Neural progenitor cell (in vitro differentiated cells): ENCODE results near the gene IGF2BP1. TPM values are rescaled to one million over a fixed set of nuclear protein-coding genes. Genes with fewer than 3 reads are reported as not detected.
"Not testable (repeated sequence)": the region's sequence is repeated elsewhere in the genome, so short reads cannot be mapped to it uniquely, and the experiment has no call there.

Source experiments
- DNase-seq: peaks from one replicate; pipeline ENCODE4 v3.0.0-alpha.2; 2016; ENCODE audit warnings: low spot score
- H2AFZ ChIP-seq: fragments of 200-600 bp; sonication (generic); replicated peaks from 2 replicates; pipeline ENCODE4 v1.6.1; 2016; ENCODE audit warnings: antibody characterized with exemption
- H3F3A ChIP-seq: fragments of 200-600 bp; sonication (generic); 2 replicates; pipeline ENCODE4 v1.6.1; 2016; ENCODE audit warnings: antibody characterized with exemption, low read depth
- H3K27ac ChIP-seq: fragments of 200-600 bp; sonication (generic); 2 replicates; pipeline ENCODE4 v1.5.1; 2016; ENCODE audit warnings: mild to moderate bottlenecking
- H3K27me3 ChIP-seq: fragments of 200-600 bp; sonication (generic); 2 replicates; pipeline ENCODE4 v1.6.1; 2016; ENCODE audit warnings: mild to moderate bottlenecking, moderate library complexity
- H3K36me3 ChIP-seq: fragments of 200-600 bp; sonication (generic); 2 replicates; pipeline ENCODE4 v1.5.1; 2016
- H3K4me1 ChIP-seq: fragments of 200-600 bp; sonication (generic); 2 replicates; pipeline ENCODE4 v1.6.1; 2016; ENCODE audit warnings: mixed run types
- H3K4me2 ChIP-seq: fragments of 200-600 bp; sonication (generic); 2 replicates; pipeline ENCODE4 v1.6.1; 2016
- H3K4me3 ChIP-seq: fragments of 200-600 bp; sonication (generic); 2 replicates; pipeline ENCODE4 v1.5.1; 2016
- H3K79me2 ChIP-seq: fragments of 200-600 bp; sonication (generic); 2 replicates; pipeline ENCODE4 v1.6.1; 2016; ENCODE audit warnings: low read depth
- H3K9ac ChIP-seq: fragments of 200-600 bp; sonication (generic); 2 replicates; pipeline ENCODE4 v1.6.1; 2016
- H3K9me3 ChIP-seq: fragments of 200-600 bp; sonication (generic); 2 replicates; pipeline ENCODE4 v1.5.1; 2016; ENCODE audit warnings: low read depth
- H4K20me1 ChIP-seq: fragments of 200-600 bp; sonication (generic); 2 replicates; pipeline ENCODE4 v1.6.1; 2016; ENCODE audit warnings: low read depth
- H3K27ac Mint-ChIP-seq: 3 replicates; pipeline ENCODE4 v1.8.0; 2021; ENCODE audit warnings: mixed read lengths
- H3K27me3 Mint-ChIP-seq: 2 replicates; pipeline ENCODE4 v1.8.0; 2022; ENCODE audit warnings: low read depth, mild to moderate bottlenecking, inconsistent platforms, moderate library complexity, mixed read lengths; ENCODE audit not compliant: insufficient read depth
- H3K36me3 Mint-ChIP-seq: 3 replicates; pipeline ENCODE4 v1.8.0; 2021; ENCODE audit warnings: mixed read lengths
- H3K4me1 Mint-ChIP-seq: 3 replicates; pipeline ENCODE4 v1.8.0; 2021; ENCODE audit warnings: mixed read lengths
- H3K4me3 Mint-ChIP-seq: 3 replicates; pipeline ENCODE4 v1.8.0; 2021; ENCODE audit warnings: mild to moderate bottlenecking, moderate library complexity, mixed read lengths
- H3K9me3 Mint-ChIP-seq: 3 replicates; pipeline ENCODE4 v1.8.0; 2020; ENCODE audit warnings: mixed read lengths
- CTCF ChIP-seq: fragments of 200-600 bp; sonication (generic); IDR thresholded peaks from 2 replicates; pipeline ENCODE4 v1.5.1; 2017; ENCODE audit warnings: antibody characterized with exemption, mild to moderate bottlenecking
- EZH2 ChIP-seq: fragments of 200-600 bp; sonication (generic); IDR thresholded peaks from 2 replicates; pipeline ENCODE4 v1.6.1; 2017; ENCODE audit warnings: antibody characterized with exemption, mild to moderate bottlenecking, moderate library complexity
- EZH2phosphoT487 ChIP-seq: fragments of 200-600 bp; sonication (generic); IDR thresholded peaks from 2 replicates; pipeline ENCODE4 v1.6.1; 2017; ENCODE audit warnings: antibody characterized with exemption
- total RNA-seq: library from RNA; depleted of rRNA; stranded (reverse); fragments of >200 nt; gene quantifications from 2 replicates; pipeline ENCODE4 v1.2.3, GENCODE V29; 2015; ENCODE audit warnings: low replicate concordance

Gene IGF2BP1
- total RNA-seq, 1 donor from 2014 or later, result 129 TPM

DNA sequence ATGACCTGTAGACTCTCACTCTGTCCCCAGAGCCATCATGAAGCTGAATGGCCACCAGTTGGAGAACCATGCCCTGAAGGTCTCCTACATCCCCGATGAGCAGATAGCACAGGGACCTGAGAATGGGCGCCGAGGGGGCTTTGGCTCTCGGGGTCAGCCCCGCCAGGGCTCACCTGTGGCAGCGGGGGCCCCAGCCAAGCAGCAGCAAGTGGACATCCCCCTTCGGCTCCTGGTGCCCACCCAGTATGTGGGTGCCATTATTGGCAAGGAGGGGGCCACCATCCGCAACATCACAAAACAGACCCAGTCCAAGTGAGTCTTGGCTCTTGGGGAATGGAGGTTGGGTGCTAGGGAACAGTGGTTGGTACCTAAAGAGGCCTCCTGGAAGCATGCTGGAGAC lies 41.0 kb downstream of the IGF2BP1 start:
- H3K36me3 ChIP-seq, result peaks cover 37% of the 10 kb centered on the region
- no peaks in the 10 kb centered on the region for H3K9me3 ChIP-seq
- peaks cover 82% of the 10 kb centered on the region for H3F3A ChIP-seq
- no peak overlapping the region for H2AFZ ChIP-seq
- H3K4me1 ChIP-seq, result peaks cover 9% of the 10 kb centered on the region
- Mint-ChIP-seq H3K27me3 (no peaks in the 10 kb centered on the region), H3K4me1 (no peaks in the 10 kb centered on the region), H3K9me3 (no peaks in the 10 kb centered on the region), H3K4me3 (no peak overlapping the region), H3K27ac (no peak overlapping the region), H3K36me3 (peaks cover 43% of the 10 kb centered on the region)
- no peak overlapping the region for H3K27ac ChIP-seq
- H3K4me3 ChIP-seq, result no peak overlapping the region
- no peak overlapping the region for H3K9ac ChIP-seq
- DNase-seq, result no peak
- H3K4me2 ChIP-seq, result no peak overlapping the region
- no peaks in the 10 kb centered on the region for H3K27me3 ChIP-seq
- TF ChIP-seq CTCF (no peak), EZH2 (no peak), EZH2phosphoT487 (no peak)
- peaks cover 53% of the 10 kb centered on the region for H4K20me1 ChIP-seq
- peaks cover 94% of the 10 kb centered on the region for H3K79me2 ChIP-seq

- no peak for DNase-seq
- Mint-ChIP-seq H3K9me3 (no peaks in the 10 kb centered on the region), H3K36me3 (peaks cover 46% of the 10 kb centered on the region), H3K4me1 (no peaks in the 10 kb centered on the region), H3K4me3 (no peak overlapping the region), H3K27ac (no peak overlapping the region), H3K27me3 (no peaks in the 10 kb centered on the region)
- no peaks in the 10 kb centered on the region for H3K9me3 ChIP-seq
- H3K79me2 ChIP-seq, result peaks cover 90% of the 10 kb centered on the region
- H3K4me2 ChIP-seq, result no peak overlapping the region
- H3F3A ChIP-seq, result peaks cover 79% of the 10 kb centered on the region
- H3K4me1 ChIP-seq, result peaks cover 9% of the 10 kb centered on the region
- H3K4me3 ChIP-seq, result no peak overlapping the region
- H3K9ac ChIP-seq, result no peak overlapping the region
- peaks cover 53% of the 10 kb centered on the region for H4K20me1 ChIP-seq
- no peak overlapping the region for H3K27ac ChIP-seq
- H2AFZ ChIP-seq, result no peak overlapping the region
- H3K36me3 ChIP-seq, result peaks cover 37% of the 10 kb centered on the region
- H3K27me3 ChIP-seq, result no peaks in the 10 kb centered on the region
- no peak for TF ChIP-seq EZH2
- TF ChIP-seq CTCF, result no peak
- TF ChIP-seq EZH2phosphoT487, result no peak
Measured at GRCh38 chr17:49038544-49038943, 41.4 kb downstream of the IGF2BP1 start.

DNA sequence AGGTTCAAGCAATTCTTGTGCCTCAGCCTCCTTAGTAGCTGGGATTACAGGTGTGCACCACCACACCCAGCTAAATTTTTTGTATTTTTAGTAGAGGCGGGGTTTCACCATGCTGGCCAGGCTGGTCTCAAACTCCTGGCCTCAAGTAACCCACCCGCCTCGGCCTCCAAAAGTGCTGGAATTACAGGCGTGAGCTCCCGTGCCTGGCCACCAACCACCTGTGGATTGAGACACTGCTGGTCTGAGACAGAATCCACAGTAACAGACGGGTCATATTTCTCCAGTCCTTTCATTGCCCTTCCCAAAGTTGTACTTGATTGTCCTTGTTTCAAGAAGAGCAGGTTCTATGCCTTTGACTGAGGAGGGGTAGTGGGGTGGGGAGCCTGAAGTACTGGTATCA lies 42.3 kb downstream of the IGF2BP1 start:
- not testable (repeated sequence) for H3K27ac Mint-ChIP-seq, H3K4me3 ChIP-seq

DNA sequence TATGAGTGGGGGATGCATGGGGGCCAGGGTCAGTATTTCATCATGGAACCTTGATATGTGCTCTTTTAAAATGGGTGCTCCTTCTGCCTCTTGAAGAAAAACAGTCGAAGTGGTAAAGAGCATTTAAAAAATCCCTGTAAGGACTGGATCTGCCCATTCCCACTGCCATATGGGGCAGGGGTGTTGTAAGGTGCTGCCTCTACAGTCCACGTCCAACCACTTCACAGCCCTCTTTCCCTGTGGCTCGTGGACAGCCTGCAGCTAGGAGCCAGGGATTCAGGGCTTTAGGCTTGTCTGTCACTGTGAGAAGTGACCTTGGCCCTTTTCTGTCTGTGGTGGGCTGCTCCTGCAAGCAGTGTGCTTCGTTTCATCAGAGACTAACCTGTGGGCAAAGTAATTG lies 44.3 kb downstream of the IGF2BP1 start:
- H3K27ac ChIP-seq, result no peak overlapping the region
- no peak overlapping the region for H3K4me3 ChIP-seq
- peaks cover 80% of the 10 kb centered on the region for H3F3A ChIP-seq
- H4K20me1 ChIP-seq, result peaks cover 47% of the 10 kb centered on the region
- peaks cover 70% of the 10 kb centered on the region for H3K79me2 ChIP-seq
- Mint-ChIP-seq H3K27ac (no peak overlapping the region), H3K4me3 (no peak overlapping the region), H3K27me3 (no peaks in the 10 kb centered on the region), H3K4me1 (no peaks in the 10 kb centered on the region), H3K36me3 (peaks cover 52% of the 10 kb centered on the region), H3K9me3 (no peaks in the 10 kb centered on the region)
- no peaks in the 10 kb centered on the region for H3K4me1 ChIP-seq
- DNase-seq, result no peak
- TF ChIP-seq CTCF (no peak), EZH2phosphoT487 (no peak), EZH2 (no peak)
- H3K27me3 ChIP-seq, result no peaks in the 10 kb centered on the region
- no peak overlapping the region for H3K9ac ChIP-seq
- no peak overlapping the region for H3K4me2 ChIP-seq
- peaks cover 42% of the 10 kb centered on the region for H3K36me3 ChIP-seq
- no peak overlapping the region for H2AFZ ChIP-seq
- H3K9me3 ChIP-seq, result no peaks in the 10 kb centered on the region

More for the DNA sequence above, 42.3 kb downstream of the IGF2BP1 start:
- H3K4me3 Mint-ChIP-seq, DNase-seq, H3K4me2 ChIP-seq, H3K4me1 ChIP-seq, H3K27ac ChIP-seq, H3K9me3 ChIP-seq, H3K4me1 Mint-ChIP-seq, H3K27me3 ChIP-seq, H3K9me3 Mint-ChIP-seq, H2AFZ ChIP-seq, H3K9ac ChIP-seq, H3K27me3 Mint-ChIP-seq: not testable (repeated sequence)
- peaks cover 52% of the 10 kb centered on the region for H4K20me1 ChIP-seq
- H3F3A ChIP-seq, result peaks cover 79% of the 10 kb centered on the region
- H3K36me3 Mint-ChIP-seq, result peaks cover 52% of the 10 kb centered on the region
- H3K36me3 ChIP-seq, result peaks cover 37% of the 10 kb centered on the region
- peaks cover 90% of the 10 kb centered on the region for H3K79me2 ChIP-seq
